ENCODE results near the gene B4GALT2. TPM values are rescaled to one million over a fixed set of nuclear protein-coding genes. Genes with fewer than 3 reads are reported as not detected.

Gene B4GALT2, protein sequence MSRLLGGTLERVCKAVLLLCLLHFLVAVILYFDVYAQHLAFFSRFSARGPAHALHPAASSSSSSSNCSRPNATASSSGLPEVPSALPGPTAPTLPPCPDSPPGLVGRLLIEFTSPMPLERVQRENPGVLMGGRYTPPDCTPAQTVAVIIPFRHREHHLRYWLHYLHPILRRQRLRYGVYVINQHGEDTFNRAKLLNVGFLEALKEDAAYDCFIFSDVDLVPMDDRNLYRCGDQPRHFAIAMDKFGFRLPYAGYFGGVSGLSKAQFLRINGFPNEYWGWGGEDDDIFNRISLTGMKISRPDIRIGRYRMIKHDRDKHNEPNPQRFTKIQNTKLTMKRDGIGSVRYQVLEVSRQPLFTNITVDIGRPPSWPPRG
- 207 and 217 TPM in 2 replicates for total RNA-seq (2014; rRNA removed; shearing (Covaris generic))

DNA sequence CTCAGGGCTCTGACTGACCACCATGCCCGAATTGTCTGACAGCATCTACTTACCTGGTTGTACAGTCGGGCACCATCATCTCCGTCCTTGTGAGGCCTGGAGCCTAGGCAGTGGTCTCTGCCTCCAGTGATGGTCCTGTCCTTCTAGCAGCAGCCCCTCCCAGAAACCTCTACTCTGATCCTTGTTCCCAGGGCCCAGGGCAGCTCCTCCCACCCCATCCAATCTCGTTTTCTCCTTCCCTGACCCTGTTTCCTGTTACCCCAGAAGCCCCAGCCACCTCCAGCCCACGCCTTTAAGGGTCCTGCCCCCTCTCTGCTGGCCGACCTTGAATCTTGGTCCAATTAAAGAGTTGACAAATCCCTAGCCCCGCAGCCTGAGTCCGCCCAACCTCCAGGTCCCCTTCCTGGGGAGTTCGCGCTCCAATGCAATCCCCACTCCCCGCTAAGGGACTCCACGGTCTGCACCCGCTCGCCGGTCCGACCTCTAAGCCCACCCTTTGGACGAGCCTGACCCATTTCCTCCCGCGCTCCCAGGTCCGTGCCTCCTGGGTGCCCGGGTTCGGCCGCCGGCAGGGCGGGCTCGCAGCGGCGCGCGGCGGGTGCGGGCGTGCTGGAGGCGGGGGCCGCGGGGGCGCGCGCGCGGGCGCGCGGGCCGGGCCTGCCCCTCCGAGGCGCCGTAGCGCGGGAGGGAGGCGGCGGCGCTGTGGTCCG, at the start of gene B4GALT2:
TSS of gene B4GALT2 (plus strand) at position 660 of the 710 bp plus-strand sequence. CDS start 1,951 bp downstream, outside the sequence.
- peak within 1 kb of the TSS; percentile 78 for H3K4me3 ChIP-seq (ENCODE audit: insufficient read depth, low read depth, low read length)
- H3K36me3 ChIP-seq (replicated peaks; ENCODE audit: control insufficient read depth, insufficient read depth, low read length): peaks cover 16% of the 10 kb centered on the region
- peak; percentile 97 for DNase-seq

DNA sequence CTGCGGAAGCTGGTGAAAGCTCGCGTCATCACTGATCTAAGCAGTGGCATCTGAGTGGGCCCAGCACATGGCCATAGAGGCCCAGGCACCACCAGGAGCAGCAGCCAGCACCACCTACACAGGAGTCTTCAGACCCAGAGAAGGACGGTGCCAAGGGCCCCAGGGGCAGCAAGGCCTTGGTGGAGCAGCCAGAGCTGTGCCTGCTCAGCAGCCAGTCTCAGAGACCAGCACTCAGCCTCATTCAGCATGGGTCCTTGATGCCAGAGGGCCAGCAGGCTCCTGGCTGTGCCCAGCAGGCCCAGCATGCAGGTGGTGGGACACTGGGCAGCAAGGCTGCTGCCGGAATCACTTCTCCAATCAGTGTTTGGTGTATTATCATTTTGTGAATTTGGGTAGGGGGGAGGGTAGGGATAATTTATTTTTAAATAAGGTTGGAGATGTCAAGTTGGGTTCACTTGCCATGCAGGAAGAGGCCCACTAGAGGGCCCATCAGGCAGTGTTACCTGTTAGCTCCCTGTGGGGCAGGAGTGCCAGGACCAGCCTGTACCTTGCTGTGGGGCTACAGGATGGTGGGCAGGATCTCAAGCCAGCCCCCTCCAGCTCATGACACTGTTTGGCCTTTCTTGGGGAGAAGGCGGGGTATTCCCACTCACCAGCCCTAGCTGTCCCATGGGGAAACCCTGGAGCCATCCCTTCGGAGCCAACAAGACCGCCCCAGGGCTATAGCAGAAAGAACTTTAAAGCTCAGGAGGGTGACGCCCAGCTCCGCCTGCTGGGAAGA, 48.7 kb upstream of the B4GALT2 start:
- peak; percentile 87 for DNase-seq
- no peak overlapping the region for H3K4me3 ChIP-seq (ENCODE audit: insufficient read depth, low read depth, low read length)
- peaks cover 8% of the 10 kb centered on the region for H3K27me3 ChIP-seq (ENCODE audit: control insufficient read depth, insufficient read depth, low read length)

More for the DNA sequence above, at the start of gene B4GALT2:
- H3K27me3 ChIP-seq (ENCODE audit: control insufficient read depth, insufficient read depth, low read length): no peaks in the 10 kb centered on the region

DNA sequence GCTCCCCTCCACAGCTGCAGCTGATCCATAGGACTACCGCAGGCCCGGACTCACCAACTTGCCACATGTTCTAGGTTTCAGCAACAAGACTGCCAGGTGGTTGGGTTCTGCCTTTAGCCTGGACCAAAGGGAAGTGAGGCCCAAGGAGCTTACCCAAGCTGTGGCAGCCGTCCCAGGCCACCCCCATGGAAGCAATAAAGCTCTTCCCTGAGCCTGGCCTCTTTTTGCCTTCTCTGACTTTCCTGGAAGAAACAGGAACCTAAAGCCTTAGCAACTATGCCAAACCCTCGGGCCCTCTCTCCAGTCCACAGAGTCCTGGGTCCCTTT, 48.1 kb upstream of the B4GALT2 start:
- DNase-seq: no peak
- Histone ChIP-seq H3K4me3 (ENCODE audit: insufficient read depth, low read depth, low read length) (no peak overlapping the region), H3K27me3 (ENCODE audit: control insufficient read depth, insufficient read depth, low read length) (peaks cover 10% of the 10 kb centered on the region), H3K36me3 (replicated peaks; ENCODE audit: control insufficient read depth, insufficient read depth, low read length) (no peaks in the 10 kb centered on the region)

More for the DNA sequence above, 48.7 kb upstream of the B4GALT2 start:
- H3K36me3 ChIP-seq (replicated peaks; ENCODE audit: control insufficient read depth, insufficient read depth, low read length): no peaks in the 10 kb centered on the region

DNA sequence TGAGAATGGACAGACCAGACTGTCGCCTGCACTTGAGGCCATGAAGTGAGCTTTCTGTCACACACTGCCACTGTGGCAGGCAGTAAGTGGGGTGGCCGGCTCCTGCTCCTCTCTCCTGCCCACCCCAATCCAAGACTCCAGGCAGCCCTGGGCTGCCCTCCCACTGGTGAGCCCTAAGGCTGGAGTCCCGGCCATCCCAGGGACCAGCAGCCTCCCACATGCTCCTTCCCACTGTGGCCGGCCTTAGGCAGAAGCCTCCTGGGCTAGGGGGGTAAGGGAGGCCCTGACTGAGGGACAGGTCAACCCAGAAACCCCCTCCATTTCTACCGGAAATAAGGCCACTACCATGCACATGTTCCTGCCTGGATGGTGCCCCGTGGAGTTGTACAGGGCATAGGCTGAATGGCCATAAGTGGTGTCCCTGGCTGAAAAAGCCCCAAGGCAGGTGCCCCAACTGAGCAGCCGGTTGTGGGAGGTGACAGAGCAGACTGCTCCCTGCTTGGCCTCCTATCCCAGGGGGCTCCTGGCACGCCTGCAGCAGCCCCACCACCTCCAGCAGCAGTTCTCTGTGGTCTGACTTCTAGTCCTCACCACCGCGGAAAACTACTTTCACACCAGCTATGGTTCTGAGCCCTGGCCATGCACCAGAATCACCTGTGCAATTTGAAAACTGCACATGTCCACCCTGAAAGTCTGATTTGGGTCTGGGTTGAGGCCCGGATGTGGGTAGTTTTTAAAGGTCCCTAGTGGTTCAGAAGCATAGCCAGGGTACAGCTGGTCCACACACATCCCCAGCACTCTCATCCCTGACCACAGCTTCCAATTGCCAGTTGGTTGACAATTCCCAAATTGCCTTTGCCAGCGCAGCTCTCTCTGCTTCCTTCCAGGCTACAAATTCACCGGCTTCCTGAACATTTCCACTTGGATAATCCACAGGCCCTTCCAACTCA, 47.0 kb upstream of the B4GALT2 start:
- peaks cover 16% of the 10 kb centered on the region for H3K27me3 ChIP-seq (ENCODE audit: control insufficient read depth, insufficient read depth, low read length)
- no peak overlapping the region for H3K4me3 ChIP-seq (ENCODE audit: insufficient read depth, low read depth, low read length)
- H3K36me3 ChIP-seq (replicated peaks; ENCODE audit: control insufficient read depth, insufficient read depth, low read length): no peaks in the 10 kb centered on the region; the same call in none of the 2 replicates
- no peak for DNase-seq

DNA sequence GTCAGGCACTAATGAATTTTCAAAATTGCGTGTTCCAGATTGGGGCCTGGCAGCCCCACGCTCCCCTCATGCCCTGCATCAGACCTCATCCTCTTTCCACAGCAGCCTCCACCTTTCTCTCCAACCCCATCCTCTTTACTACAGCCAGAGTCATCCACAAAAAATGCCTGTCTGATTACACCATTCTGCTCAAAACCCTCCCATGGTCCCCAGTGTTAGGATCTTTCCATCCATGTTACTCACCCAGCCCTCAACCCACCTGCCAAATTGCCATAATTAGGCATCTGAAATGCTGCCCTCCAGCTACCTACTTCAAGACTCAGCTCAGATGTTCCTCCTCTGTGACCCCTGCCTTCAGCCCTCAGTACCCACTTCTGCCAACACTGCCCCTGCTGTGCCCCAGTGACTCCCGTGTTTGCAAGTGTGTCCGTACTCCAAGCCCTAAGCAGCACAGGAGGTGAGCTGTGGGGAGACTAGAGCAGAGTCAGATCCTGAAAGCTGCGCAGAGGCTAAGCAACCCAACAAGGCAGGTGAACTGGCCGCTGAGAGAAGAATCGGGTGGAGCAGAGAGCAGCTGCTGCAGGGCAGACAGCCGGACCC, 46.1 kb upstream of the B4GALT2 start:
- Histone ChIP-seq H3K4me3 (ENCODE audit: insufficient read depth, low read depth, low read length) (peak overlapping the region; percentile 65), H3K36me3 (replicated peaks; ENCODE audit: control insufficient read depth, insufficient read depth, low read length) (peaks cover 1% of the 10 kb centered on the region), H3K27me3 (ENCODE audit: control insufficient read depth, insufficient read depth, low read length) (peaks cover 16% of the 10 kb centered on the region)
- DNase-seq: no peak

DNA sequence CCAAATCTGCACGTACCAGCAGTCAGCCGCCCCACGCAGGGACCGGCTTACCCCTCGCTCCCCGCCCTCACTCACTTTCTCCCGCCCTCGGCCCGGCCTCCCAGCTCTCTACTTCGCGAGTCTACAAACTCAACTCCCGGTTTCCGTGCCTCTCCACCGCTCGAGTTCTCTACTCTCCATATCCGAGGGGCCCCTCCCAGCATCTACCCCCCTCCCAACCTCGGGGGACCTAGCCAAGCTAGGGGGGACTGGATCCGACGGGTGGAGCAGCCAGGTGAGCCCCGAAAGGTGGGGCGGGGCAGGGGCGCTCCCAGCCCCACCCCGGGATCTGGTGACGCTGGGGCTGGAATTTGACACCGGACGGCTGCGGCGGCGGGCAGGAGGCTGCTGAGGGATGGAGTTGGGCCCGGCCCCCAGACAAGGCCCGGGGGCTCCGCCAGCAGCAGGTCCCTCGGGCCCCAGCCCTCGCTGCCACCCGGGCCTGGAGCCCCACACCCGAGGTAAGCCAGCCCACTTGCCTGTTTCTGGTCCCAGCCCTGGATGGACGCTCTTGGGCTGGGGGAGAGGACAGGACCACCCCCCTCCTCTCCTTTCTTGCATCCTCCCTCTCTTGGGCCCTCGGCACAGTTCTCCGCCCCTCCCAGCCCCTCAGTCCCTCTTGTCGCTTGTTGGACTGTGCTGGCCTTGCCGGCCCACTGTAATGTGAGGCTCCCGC, 45.5 kb upstream of the B4GALT2 start, which contains the start of gene ARTN:
TSS of gene ARTN (plus strand) at position 416 of the 715 bp plus-strand sequence. CDS start 1,856 bp downstream, outside the sequence.
- peaks cover 1% of the 10 kb centered on the region for H3K36me3 ChIP-seq (replicated peaks; ENCODE audit: control insufficient read depth, insufficient read depth, low read length)
- peak; percentile 96 for DNase-seq
- peaks cover 16% of the 10 kb centered on the region for H3K27me3 ChIP-seq (ENCODE audit: control insufficient read depth, insufficient read depth, low read length)
- H3K4me3 ChIP-seq (ENCODE audit: insufficient read depth, low read depth, low read length): peak within 1 kb of the TSS; percentile 65

DNA sequence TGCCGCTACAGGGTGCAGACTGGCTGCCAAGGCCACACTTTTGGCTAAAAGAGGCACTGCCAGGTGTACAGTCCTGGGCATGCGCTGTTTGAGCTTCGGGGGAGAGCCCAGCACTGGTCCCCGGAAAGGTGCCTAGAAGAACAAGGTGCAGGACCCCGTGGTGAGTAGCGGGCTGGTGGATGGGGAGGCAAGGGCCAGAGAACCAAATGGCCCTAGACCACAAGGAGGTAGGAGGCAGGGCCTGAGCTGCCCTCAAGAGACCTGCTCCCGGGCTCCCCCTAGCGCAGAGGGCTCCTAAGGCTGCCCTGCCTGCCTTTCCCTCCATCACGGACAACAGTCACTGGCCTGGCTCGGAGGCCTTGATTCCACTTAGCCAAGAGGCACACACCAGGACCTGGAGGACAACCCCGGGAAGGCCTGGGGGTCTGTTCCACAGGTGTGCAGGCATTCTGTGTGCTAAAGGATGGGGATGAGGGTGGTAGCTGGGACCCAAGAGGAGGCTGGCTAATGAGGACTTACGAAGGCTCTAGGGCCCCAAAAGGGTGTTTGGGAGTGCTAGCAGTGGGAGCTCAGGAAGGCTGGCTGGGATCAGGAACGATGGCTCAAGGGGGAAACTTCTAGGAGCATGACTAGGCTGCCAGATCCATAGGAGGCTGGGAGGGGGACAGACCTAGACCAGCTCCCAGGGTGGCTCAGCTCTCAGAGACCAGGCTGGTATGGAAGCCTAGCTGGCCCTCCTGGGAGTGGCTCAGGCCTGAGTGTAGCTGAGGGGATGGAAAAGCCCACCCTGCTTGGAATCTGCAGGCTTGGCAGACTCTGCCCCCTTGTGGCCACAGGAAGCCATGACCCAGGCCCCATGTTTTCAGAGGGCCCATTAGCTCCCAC, 44.7 kb upstream of the B4GALT2 start:
- H3K36me3 ChIP-seq (replicated peaks; ENCODE audit: control insufficient read depth, insufficient read depth, low read length): peaks cover 1% of the 10 kb centered on the region
- peaks cover 16% of the 10 kb centered on the region for H3K27me3 ChIP-seq (ENCODE audit: control insufficient read depth, insufficient read depth, low read length)
- DNase-seq: peak; percentile 92
- H3K4me3 ChIP-seq (ENCODE audit: insufficient read depth, low read depth, low read length): peak overlapping the region; percentile 65

DNA sequence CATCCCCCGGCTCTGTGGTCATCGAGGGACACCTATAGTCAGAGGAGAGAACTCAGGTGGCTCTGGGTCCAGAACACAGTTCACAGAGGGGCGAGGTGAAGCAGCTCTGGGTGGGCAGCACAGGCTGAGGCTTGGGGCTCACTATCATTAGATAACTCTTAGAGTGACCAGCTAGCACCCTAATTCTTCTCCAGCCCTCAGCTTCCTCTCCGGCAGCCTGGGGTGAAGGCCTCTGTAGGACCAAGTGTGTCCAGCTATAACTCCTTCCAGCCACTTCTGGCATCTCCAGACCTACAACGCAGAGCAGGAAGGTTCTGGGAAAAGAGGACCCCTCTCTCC, 44.1 kb upstream of the B4GALT2 start:
- no peak for DNase-seq
- Histone ChIP-seq H3K36me3 (replicated peaks; ENCODE audit: control insufficient read depth, insufficient read depth, low read length) (peaks cover 1% of the 10 kb centered on the region), H3K27me3 (ENCODE audit: control insufficient read depth, insufficient read depth, low read length) (peaks cover 16% of the 10 kb centered on the region), H3K4me3 (ENCODE audit: insufficient read depth, low read depth, low read length) (no peak overlapping the region)

DNA sequence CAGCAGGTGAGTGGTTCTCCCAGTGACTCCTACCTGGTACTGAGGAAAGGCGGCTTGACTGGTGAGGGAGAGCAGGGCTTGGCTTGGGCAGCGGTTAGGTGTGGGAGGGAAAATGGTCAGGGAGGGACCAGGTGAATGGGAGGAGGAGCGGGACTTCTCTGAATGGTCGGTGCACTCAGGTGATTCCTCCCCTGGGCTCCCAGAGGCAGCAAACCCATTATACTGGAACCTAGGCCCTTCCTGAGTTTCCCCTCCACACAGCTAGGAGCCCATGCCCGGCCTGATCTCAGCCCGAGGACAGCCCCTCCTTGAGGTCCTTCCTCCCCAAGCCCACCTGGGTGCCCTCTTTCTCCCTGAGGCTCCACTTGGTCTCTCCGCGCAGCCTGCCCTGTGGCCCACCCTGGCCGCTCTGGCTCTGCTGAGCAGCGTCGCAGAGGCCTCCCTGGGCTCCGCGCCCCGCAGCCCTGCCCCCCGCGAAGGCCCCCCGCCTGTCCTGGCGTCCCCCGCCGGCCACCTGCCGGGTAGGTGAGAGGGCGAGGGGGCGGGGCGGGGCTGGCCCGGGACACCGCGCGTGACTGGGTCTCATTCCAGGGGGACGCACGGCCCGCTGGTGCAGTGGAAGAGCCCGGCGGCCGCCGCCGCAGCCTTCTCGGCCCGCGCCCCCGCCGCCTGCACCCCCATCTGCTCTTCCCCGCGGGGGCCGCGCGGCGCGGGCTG, 43.1 kb upstream of the B4GALT2 start:
- DNase-seq: peak; percentile 85
- Histone ChIP-seq H3K36me3 (replicated peaks; ENCODE audit: control insufficient read depth, insufficient read depth, low read length) (peaks cover 1% of the 10 kb centered on the region), H3K4me3 (ENCODE audit: insufficient read depth, low read depth, low read length) (peak overlapping the region; percentile 59), H3K27me3 (ENCODE audit: control insufficient read depth, insufficient read depth, low read length) (peaks cover 16% of the 10 kb centered on the region)

DNA sequence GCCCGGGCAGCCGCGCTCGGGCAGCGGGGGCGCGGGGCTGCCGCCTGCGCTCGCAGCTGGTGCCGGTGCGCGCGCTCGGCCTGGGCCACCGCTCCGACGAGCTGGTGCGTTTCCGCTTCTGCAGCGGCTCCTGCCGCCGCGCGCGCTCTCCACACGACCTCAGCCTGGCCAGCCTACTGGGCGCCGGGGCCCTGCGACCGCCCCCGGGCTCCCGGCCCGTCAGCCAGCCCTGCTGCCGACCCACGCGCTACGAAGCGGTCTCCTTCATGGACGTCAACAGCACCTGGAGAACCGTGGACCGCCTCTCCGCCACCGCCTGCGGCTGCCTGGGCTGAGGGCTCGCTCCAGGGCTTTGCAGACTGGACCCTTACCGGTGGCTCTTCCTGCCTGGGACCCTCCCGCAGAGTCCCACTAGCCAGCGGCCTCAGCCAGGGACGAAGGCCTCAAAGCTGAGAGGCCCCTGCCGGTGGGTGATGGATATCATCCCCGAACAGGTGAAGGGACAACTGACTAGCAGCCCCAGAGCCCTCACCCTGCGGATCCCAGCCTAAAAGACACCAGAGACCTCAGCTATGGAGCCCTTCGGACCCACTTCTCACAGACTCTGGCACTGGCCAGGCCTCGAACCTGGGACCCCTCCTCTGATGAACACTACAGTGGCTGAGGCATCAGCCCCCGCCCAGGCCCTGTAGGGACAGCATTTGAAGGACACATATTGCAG, 42.4 kb upstream of the B4GALT2 start:
- peak; percentile 86 for DNase-seq
- peak overlapping the region; percentile 59 for H3K4me3 ChIP-seq (ENCODE audit: insufficient read depth, low read depth, low read length)
- peaks cover 16% of the 10 kb centered on the region for H3K27me3 ChIP-seq (ENCODE audit: control insufficient read depth, insufficient read depth, low read length)
- H3K36me3 ChIP-seq (replicated peaks; ENCODE audit: control insufficient read depth, insufficient read depth, low read length): peaks cover 1% of the 10 kb centered on the region

DNA sequence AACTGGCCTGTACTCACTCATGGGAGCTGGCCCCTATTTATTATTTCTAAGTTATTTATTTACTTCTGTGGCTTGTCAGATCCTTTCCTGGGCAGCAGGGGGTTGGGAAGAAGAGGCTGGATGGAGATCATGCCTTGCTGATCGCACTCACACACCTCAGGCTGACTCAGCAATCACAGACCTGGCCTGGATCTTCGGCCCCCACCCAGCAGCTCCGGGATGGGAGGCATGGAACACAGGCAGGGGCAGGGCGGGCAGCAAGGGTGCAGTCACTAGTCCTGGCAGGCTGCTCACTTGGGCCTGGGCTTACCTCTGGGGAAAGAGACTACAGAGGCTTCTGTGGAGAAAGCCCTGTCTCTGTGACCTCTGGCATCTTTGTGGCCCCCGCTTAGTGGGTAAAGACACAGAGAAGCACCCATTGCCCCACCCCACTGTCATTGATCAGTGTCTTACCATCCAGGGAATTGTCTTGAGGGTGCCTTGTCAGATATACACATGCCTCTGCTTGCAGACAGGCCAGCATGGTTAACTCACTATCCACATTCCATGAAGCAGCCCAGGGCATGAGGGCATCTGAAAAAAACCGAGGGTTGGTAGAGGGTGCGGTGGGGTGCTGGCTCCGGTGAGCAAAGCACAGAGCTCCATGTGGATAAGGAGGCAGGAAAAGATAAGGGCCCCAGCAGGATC, 41.7 kb upstream of the B4GALT2 start:
- Histone ChIP-seq H3K36me3 (replicated peaks; ENCODE audit: control insufficient read depth, insufficient read depth, low read length) (peaks cover 1% of the 10 kb centered on the region), H3K4me3 (ENCODE audit: insufficient read depth, low read depth, low read length) (peak overlapping the region; percentile 59; the same call in 1 of the 2 replicates), H3K27me3 (ENCODE audit: control insufficient read depth, insufficient read depth, low read length) (peaks cover 14% of the 10 kb centered on the region)
- DNase-seq: no peak
